HG02642 (cell line): ENCODE measurements around the gene PSENEN.
"Not testable (repeated sequence)": the region's sequence is repeated elsewhere in the genome, so short reads cannot be mapped to it uniquely, and the experiment has no call there.

Experiments
- ATAC-seq: cut with Tn5 transposase; IDR thresholded peaks from one replicate; pipeline ENCODE4 v1.9.1; 2021; ENCODE audit warnings: mild to moderate bottlenecking; ENCODE audit not compliant: unreplicated experiment, poor library complexity

The PSENEN gene

GRCh38 chr19:35717665-35718344 lies 27.6 kb upstream of the PSENEN start, which contains the start of gene KMT2B:
TSS of gene KMT2B (plus strand) at chr19:35718003. CDS start at chr19:35718019, 16 bp downstream.
- no peak for ATAC-seq

GRCh38 chr19:35718345-35719041 lies 27.0 kb upstream of the PSENEN start:
- ATAC-seq, result peak; percentile 3

GRCh38 chr19:35719402-35720162 lies 25.9 kb upstream of the PSENEN start:
- ATAC-seq, result no peak

GRCh38 chr19:35720163-35720524 lies 25.3 kb upstream of the PSENEN start:
- no peak for ATAC-seq

GRCh38 chr19:35720648-35721047 lies 24.8 kb upstream of the PSENEN start:
- no peak for ATAC-seq

GRCh38 chr19:35721374-35721773 lies 24.1 kb upstream of the PSENEN start:
- ATAC-seq, result no peak

GRCh38 chr19:35722461-35722860 lies 23.0 kb upstream of the PSENEN start:
- no peak for ATAC-seq

- ATAC-seq, result no peak
Observed at GRCh38 chr19:35722897-35723296, 22.6 kb upstream of the PSENEN start.

- ATAC-seq, result no peak
Observed at GRCh38 chr19:35723671-35724070, 21.8 kb upstream of the PSENEN start.

GRCh38 chr19:35724132-35724531 lies 21.3 kb upstream of the PSENEN start:
- ATAC-seq, result not testable (repeated sequence)

- no peak for ATAC-seq
Observed at GRCh38 chr19:35724560-35724959, 20.9 kb upstream of the PSENEN start.

GRCh38 chr19:35725216-35725861 lies 20.1 kb upstream of the PSENEN start:
- ATAC-seq, result no peak

GRCh38 chr19:35727053-35727955 lies 18.1 kb upstream of the PSENEN start:
- ATAC-seq, result no peak

GRCh38 chr19:35727956-35728706 lies 17.3 kb upstream of the PSENEN start:
- ATAC-seq, result no peak

- ATAC-seq, result no peak
Observed at GRCh38 chr19:35729021-35729420, 16.4 kb upstream of the PSENEN start.

- no peak for ATAC-seq
Observed at GRCh38 chr19:35729763-35730162, 15.7 kb upstream of the PSENEN start.

GRCh38 chr19:35730326-35730725 lies 15.1 kb upstream of the PSENEN start:
- ATAC-seq, result no peak

GRCh38 chr19:35731353-35731752 lies 14.1 kb upstream of the PSENEN start:
- ATAC-seq, result no peak

GRCh38 chr19:35731779-35732405 lies 13.6 kb upstream of the PSENEN start:
- no peak for ATAC-seq
